GM10266 (cell line): Measurements from ENCODE around the gene ITGAV.

ENCODE experiments used
- DNase-seq: peaks from one replicate; pipeline ENCODE4 v3.0.0; 2012; ENCODE audit errors: extremely low spot score
- CTCF ChIP-seq: IDR thresholded peaks from 2 replicates; pipeline ENCODE4 v1.5.1; 2012; ENCODE audit warnings: mild to moderate bottlenecking, low read depth; ENCODE audit not compliant: control insufficient read depth, insufficient read depth; ENCODE audit errors: missing control alignments

The ITGAV gene

GRCh38 chr2:186714611-186715010 lies 124.8 kb downstream of the ITGAV start:
- DNase-seq: no peak
- TF ChIP-seq CTCF: no peak

GRCh38 chr2:186716004-186716403 lies 126.1 kb downstream of the ITGAV start:
- no peak for DNase-seq
- no peak for TF ChIP-seq CTCF

- no peak for DNase-seq
- no peak for TF ChIP-seq CTCF
Observed at GRCh38 chr2:186716899-186717298, 127.0 kb downstream of the ITGAV start.

GRCh38 chr2:186717320-186718007 lies 127.6 kb downstream of the ITGAV start:
- TF ChIP-seq CTCF: no peak
- no peak for DNase-seq

- no peak for DNase-seq
- TF ChIP-seq CTCF: no peak
Observed at GRCh38 chr2:186718122-186718521, 128.3 kb downstream of the ITGAV start.

- DNase-seq: no peak
- no peak for TF ChIP-seq CTCF
Observed at GRCh38 chr2:186718903-186719302, 129.0 kb downstream of the ITGAV start.

GRCh38 chr2:186721956-186722355 lies 132.1 kb downstream of the ITGAV start:
- TF ChIP-seq CTCF: no peak
- no peak for DNase-seq
